GM18520 (cell line): Measurements from ENCODE around the gene GRB10.
"Not testable (repeated sequence)": the region's sequence is repeated elsewhere in the genome, so short reads cannot be mapped to it uniquely, and the experiment has no call there.

Source experiments
- ATAC-seq: cut with Tn5 transposase; IDR thresholded peaks from one replicate; pipeline ENCODE4 v1.9.1; 2021; ENCODE audit not compliant: unreplicated experiment

The GRB10 gene

DNA sequence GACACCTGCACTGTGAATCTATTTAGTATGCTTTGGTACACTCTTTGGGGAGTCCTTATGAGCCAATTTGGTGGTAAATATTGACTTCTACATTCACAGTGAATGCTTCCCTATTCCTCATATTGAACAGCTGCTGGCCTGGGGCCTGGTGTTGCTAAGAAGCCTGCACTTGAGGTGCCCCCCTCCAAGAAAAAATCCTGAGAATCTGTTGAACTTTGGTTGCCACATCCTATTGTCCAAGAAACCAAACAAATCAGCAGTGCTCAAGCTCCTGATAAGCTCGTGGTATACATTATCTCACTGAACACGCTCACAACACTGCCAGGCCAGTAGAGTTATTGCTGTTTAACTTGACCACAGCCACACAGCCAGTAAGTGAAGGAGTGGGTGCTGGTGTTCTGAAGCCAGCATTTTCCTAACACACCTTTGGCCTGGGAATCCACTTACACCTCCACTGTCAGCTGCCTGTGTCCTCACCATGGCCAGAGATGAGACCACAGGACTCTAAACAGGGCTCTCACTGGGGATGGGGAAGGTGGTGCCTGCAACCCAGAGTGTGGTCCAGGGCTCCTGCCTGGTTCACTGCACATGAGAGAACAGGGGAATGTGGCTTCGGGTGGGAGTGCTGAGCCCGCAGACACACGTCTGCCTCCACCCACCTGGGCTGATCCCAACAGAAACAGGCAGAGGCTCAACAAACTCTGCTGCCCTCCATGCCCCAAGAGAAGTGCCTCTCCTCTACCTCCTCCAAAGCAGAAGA is 224.2 kb downstream of the GRB10 start:
- no peak for ATAC-seq

DNA sequence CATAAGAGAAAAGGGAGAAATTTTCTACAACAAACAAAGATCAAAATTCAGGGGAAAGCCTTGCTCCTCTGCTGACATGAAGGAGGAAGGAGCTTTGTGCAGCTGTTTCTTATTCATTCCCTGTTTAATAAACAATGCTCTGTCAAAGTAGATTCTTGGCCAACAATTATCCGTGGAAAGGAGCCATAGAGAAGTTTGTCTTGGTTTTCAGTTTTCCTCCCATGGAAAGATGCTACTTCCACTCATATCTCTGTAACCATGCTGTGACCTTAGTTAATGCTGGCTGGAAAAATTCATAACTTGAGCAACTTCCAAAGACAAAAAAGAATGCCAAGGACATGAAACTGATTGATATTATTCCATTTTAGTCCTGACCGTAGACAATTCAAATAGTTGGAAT is 225.6 kb downstream of the GRB10 start:
- ATAC-seq, result no peak

DNA sequence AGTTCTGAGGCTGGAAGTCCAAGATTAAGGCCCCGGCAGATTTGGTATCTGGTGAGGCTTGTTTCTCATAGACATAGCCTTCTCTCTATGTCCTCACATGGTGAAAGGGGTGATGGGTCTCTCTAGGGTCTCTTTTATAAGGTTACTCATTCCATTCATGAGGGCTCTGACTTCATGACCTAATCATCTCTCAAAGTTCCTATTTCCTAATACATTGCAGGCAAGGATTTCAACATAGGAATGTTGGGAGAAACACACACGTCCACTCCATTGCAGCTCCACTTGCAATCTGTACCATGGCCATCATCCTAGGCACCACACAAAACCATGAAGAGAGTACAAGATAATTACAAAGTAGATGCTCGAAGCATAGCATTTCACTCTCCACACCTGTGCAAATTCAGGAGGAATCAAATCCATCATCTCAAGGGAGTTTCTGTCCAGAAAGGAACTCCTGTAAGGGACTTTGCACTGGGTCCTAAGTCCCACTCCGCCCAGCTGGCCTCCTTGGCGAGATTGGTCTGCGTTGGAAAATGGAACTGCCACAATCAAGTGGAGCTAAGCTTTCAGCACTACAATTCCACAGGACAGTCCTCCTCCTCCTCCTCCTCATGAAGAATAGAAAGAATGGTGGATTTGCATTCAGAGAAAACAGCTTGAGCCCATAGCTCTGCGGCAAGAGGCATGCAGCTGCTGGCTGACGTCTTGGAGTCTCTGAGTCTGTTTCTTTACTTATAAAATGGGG is 226.3 kb downstream of the GRB10 start:
- no peak for ATAC-seq

DNA sequence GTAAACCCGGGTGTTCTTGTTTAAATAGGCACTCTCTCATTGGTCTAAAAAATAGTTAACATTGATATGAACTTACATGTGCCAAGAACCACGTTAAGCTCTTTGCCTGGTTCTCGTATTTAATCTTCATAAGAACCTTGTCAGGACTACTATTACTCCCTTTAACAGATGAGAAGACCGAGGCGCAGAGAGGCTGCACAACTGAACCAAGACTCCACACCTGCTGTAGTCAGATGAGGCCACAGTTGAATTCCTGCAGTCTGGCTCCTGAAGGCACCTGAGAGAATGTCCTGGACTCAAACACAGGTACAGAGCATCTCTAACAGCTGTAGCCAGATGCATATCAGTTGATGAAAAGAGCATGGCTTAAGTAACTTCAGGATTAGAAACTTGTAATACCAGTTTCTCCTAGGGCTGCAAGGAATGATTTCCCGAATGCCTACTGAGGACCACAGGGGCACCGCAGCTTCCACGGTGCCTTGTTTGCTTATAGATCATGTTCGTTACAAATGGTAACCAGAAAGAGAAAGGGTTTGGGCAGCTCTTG is 227.0 kb downstream of the GRB10 start:
- no peak for ATAC-seq

DNA sequence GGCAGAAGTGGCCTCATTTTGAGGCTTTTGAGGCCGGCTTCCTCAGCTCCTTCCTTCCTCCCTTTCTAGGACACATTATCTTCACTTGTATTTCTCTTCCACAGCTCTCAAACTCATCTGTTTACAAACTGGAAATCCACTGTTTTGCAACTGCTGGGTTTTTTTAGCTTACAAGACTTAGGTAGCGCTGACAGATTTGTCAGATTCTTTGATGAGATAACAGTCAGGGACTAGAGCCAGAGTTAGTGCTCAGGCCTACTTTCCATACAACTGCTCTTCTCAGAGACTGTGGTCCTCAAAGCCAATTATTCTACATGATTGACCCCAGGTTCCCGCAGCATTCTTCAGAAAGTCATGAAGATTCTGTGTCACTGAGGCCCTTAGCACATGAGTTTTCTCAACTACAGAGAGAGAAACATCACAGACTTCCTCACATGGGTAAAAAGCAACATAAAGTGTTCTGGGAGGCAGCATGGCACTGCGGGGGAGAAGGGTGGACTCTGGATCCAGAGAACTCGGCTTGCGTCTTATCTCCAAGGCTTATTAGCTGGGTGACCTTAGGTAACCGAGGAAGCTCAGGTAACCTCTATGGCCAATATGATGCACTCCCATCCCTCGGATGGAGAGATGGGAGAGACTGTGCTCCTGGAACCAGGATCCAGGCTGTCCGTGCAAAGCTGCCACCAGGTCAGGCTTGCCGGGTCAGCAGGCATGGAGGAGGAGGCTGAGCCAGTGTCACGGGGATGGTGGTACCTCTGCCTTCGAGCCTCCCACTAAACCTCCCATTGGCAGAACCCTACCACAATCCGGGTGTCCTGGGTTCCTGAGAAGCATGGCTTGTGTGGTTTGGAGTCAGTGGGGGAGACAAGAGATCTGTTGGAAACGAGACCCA is 228.0 kb downstream of the GRB10 start:
- ATAC-seq, result no peak

DNA sequence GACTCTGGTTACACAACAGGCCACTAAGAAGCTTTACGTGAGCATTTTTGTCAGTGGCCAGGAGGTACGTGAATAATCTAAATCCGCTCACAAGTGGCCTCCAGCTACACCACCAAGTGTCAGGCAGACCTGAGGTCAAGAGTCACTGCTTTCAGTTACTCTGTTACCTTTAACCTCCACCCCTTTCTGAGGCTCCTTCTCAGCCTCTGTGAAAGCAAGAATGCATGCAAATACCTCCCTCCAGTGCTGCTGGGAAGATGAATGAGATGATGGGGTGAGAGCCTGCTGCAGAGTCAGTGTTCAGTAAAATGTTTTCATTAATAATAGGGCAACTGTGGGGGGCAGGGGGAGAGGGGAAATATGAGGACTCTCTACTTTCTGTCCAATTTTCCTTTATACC is 228.7 kb downstream of the GRB10 start:
- no peak for ATAC-seq

DNA sequence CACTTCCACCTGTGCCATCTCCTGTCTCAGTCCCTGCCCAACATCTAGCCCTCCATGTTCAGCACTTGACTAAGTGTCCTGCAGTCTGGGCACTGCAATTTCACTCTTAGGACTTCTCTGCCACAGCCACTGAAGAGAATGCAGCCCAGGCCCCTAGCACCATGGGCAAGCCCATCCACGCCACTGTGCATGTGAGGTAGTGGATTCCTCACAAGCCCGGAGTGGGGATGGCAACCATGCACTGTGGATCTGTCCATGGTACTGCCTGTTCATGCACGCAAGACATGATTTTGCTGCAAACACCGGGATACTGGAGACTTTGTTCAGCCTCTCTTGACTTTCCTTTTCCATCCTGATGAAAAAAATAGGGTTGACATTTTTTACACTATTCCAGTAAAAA is 229.8 kb downstream of the GRB10 start:
- no peak for ATAC-seq

DNA sequence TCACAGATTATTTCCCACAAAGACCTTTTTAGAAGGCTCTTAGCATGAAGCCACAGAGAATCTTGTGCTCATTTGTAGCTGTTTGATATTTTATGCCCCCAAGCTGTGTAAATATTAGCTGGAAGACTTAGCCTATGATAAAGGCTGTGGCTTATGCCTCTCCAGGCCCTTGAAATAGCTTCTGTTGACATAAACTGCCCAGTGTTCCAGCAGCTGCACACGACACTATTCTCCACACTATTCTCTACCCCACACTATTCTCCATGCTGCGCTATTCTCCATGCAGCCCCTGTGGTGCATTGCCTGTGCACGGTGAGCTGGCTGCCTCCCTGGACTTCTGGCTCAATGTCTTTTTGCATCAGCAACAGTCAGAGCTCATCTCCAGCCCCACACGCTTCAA is 230.6 kb downstream of the GRB10 start:
- no peak for ATAC-seq

DNA sequence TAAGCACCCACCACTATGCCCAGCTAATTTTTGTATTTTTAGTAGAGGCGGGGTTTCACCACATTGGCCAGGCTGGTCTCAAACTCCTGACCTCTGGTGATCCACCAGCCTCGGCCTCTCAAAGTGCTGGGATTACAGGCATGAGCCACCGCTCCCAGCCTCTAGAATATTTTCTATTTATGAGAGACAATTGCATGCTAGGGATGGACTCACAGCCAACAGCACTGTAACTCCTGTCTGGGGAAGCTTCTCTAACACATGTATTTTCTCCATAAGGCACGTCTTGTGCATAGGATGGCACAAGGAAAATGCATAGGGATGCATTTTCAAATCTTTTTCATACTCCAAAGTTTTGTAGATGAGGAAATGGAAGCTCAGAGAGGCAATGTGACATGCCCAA is 237.1 kb downstream of the GRB10 start:
- not testable (repeated sequence) for ATAC-seq

DNA sequence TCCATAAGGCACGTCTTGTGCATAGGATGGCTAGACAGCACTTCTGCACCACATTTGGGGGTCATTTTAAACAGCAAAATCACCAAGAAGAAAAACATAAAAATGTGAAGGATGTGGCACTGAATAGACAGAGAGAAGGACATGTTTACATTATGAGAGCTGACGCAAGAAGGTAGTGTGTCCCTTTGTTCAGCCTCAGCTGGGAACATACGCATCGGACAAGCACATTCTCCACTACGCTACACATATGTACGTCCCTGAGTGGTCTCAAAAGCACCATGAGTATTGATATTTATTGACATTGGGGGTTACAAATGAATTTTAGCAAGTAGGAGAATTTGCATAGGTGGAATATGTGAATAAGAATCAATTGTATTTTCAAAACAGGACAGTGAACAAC is 237.7 kb downstream of the GRB10 start:
- no peak for ATAC-seq

DNA sequence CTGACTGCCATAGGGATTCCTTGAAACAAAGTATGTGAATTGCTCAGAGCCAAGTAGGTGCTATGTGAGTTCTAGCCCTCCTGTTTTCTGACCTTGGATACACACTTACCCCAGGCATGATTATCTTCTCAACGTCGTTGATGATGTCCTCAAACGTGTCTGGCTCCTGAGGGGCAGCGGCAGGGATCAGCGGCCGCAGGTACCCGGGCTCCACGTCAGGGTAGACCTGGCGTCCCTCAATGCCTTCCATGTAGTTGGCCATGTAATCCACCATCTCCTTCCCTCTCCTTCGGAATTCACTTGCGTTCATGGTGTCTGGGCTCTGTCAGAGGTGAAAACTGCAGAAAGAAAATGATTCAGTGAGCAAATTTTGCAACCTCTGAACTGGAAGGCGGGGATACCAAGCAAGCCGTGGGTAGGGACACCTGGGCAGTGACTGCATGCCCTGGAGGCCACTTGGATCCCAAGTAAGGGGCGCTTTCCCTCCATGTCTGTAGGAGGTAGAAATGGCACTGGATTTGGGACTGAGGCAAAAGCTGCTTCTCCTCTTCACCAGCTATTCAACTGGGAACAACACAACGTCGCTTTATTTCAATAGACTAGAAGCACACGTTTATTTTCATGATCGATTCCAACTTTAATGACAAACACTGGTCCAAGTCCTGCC is 238.8 kb downstream of the GRB10 start:
- ATAC-seq, result no peak

DNA sequence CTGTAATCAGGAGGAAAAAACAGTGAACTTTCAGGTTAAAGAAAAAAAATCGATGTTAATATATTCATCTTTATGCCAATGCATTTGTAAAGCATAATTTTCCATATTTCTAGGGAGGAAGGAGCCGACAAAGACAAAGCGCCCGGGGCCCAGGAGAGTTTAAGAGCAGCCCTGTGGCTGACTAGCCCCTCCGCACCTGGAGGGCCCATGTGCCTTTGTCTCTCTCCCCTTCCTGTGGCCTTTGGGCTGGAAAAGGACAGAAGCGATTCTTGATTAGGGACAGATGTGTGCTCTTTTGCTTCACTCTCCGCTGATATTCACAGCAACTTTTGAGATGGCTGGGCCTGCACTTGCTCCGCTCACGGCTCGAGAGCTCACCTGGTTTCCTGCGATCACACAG is 240.6 kb downstream of the GRB10 start:
- ATAC-seq, result no peak

DNA sequence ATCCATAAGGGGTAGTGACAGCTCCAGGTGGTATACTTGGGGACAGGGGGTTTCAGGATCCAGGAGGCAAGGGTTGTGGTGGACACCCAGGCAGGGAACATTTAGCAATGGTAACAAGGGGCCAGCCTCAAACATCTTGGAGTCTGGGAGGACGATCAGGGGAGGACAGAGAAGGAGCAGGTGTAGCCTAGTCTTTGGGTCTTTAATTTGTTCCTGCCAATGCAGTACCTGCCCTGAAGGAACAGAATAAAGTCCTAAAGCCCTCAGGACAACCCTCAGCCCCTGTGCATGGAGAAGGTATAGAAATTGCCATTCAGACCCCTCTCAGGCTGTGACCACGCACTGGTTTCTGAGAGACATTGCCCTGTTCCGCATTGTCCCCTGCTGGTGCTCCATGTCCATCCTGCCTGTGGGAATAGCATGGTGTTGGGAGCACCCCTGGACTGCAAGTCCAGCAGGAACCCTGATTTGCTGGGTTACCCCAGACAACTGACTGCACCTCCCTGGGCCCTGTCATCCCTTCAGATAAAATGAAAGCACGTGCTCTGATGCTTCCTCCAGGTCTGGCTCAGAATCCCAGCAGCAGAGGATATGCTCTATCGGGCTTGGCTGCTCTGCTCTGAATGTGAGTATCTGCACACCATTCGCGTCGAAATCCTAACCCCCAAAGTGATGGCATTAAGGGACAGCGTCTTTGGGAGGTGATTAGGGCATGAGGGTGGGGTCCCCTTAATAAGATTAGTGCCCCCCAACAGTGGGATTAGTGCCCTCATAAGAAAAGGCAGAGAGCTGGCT is 241.7 kb downstream of the GRB10 start:
- ATAC-seq, result no peak
